Activated CD4-positive, CD25-positive, alpha-beta regulatory T cell treated with anti-CD3 and anti-CD28 coated beads, Interleukin-2, amount 50 U/mL, for 72 hours (primary cell): Measurements from ENCODE around the gene PRMT7.
A peak's percentile ranks its signal among the peaks of the same experiment; 100 is the strongest.

Experiments used
- DNase-seq: peaks from one replicate; pipeline ENCODE4 v3.0.0; 2021

PRMT7 gene

DNA sequence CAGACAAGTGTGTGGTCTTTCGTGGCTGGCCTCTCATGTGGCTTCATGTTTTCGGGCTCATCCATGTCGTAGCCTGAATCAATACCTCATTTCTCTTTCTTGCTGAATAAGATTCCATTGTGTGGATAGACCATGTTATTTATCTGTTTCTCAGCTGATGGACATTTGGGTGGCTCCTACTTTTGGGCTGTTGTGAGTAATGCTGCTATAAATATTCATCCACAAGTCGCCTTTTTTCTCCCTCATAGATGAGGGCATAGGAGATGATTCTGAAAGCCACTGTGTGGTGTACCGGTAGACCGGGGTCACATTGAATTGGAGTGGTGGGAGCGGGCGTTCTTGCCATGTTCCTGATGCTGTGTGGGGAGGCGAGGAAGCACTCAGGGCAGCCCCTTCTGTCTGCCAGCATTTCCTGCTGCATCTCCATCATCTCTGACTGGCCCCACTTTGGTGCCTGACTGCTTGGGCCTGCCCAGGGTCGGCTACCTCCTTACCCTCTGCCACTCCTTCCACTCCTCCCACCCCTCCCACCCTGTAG is 40.1 kb downstream of the PRMT7 start:
- DNase-seq, result no peak

DNA sequence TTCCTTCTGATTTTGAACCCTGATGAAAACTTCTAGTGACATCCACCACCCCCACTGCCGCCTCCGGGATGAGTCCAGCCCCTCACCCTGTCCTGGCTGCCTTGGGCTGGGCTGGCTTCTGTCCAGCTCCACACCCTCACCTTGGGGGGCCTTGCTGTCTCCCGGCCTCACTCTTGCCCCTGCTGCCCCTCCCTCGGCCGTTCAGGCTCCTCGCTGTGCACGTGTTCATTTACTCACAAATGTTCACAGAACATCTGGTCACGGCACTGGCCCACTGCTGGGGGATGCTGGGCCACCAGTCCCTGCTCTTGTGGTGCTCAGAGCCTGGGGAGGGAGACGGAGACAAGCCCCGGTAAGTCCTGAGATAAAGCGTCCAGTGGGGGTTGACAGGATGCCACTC is 40.6 kb downstream of the PRMT7 start:
- no peak for DNase-seq

DNA sequence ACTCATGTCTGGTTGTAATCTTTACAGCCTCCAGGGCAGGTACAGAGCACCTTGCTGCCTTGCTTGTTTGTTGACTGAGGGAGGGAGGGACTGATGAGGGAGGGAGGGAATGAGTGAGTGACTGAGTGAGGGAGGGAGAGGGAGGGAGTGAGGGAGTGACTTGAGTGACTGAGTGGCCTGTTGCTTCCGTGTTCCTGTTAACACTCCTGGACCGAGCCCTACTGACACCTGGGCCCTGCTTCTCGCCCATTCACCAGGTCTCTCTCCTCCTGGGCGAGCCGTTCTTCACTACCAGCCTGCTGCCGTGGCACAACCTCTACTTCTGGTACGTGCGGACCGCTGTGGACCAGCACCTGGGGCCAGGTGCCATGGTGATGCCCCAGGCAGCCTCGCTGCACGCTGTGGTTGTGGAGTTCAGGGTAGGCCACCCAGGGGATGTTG is 41.2 kb downstream of the PRMT7 start:
- no peak for DNase-seq

DNA sequence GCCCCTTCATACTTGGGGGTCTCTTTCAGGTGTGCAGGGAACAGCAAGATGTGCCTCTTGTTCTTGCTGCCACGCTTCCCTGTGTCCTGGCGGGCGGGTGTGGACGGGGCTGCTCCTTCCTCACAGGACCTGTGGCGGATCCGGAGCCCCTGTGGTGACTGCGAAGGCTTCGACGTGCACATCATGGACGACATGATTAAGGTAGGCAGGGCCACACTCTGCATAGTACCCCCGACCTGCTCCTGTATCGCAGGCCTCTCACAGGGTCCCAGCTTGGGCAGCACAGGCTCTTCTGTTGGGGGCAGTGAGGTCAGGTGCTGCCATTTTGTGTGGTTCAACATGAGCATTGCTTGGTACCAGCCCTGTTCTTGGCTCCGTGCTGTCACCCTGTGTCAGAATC is 42.5 kb downstream of the PRMT7 start:
- DNase-seq, result no peak

DNA sequence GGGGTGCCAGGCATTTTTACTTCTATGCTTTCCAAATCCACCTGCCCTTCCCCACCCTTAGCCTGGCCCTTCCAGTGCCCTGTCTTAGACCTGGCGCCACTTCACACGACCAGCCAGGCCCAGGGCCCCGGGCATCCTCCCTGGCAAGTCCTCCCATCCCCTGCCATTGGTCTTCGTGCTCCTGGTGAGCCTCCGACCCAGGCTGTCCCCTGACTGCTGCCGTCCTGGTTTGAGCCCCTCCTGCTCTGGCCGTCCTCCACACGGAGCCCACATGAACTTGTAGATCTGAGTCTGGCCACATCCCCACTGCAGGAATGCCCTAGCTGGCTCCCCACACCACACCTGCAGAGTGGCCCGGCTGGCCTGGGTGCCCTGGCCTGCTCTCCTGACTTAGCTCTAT is 44.0 kb downstream of the PRMT7 start:
- no peak for DNase-seq

DNA sequence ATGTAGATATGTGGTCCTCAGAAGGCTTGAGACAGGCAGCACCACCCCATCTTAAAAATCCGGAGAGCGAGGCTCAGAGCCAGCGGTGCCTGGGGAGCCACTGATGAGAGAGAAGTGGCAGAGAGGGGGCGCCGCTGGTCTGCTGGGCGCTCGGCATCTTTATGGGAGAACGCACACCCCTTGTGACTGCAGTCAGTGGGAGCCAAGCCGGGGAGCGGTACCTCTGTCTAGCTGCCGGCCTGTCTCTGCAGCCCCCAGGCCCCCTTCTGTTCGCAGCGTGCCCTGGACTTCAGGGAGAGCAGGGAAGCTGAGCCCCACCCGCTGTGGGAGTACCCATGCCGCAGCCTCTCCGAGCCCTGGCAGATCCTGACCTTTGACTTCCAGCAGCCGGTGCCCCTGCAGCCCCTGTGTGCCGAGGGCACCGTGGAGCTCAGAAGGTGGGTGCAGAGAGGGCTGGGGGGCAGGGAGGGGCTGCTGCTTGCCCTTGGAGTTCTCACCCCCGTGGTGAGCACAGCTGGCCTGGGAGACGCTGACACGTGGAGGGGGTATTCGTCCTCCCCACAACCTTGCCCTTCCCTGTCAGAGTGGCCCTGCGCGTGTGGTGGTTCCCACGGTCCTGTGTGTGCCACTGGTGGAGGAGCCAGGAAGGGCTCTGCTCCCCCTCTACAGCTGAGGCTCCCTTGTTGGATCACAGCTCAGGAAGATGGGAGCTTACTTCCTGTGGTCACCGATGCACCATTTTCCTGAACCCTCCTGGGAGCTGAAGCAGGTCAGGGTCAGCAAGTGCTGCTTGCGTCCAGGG is 44.8 kb downstream of the PRMT7 start:
- DNase-seq, result no peak

DNA sequence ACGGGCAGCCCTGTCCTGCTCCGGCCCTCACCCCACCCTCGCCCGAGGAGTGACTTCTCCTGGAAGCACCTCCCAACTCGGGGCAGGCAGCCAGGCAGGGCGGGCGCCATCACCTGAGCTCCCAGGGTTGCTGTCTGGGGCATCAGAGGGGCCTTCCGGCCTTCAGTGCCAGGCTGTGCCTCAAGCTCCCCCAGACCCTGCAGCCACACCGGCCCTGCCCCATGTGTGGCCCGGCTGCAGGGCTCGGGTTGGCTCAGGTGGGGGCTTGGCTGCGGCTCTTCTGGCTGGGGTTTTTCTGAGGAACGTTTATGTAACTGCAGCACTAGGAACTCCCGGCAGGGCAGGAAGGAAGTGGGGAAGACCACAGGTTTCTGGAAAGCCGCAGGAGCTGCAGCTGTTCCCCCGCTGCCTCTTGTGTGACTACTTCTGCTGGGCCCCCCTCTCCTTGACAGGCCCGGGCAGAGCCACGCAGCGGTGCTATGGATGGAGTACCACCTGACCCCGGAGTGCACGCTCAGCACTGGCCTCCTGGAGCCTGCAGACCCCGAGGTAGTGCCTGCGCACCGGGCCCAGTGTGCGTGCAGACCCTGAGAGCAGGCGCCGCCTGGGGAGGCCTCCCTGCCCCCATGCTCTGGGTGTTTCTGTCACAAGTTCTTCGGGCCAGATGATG is 45.6 kb downstream of the PRMT7 start:
- peak; percentile 56 for DNase-seq

DNA sequence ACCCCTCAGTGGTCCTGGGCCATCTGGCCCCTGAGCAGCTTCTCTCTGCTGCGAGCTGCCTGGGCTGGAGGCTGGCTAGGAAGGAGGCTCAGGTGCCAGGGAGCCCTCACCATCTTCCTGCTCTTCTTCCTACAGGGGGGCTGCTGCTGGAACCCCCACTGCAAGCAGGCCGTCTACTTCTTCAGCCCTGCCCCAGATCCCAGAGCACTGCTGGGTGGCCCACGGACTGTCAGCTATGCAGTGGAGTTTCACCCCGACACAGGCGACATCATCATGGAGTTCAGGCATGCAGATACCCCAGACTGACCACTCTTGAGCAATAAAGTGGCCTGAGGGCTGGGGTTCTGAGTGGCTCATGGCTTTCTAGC is 46.1 kb downstream of the PRMT7 start:
- DNase-seq, result no peak

DNA sequence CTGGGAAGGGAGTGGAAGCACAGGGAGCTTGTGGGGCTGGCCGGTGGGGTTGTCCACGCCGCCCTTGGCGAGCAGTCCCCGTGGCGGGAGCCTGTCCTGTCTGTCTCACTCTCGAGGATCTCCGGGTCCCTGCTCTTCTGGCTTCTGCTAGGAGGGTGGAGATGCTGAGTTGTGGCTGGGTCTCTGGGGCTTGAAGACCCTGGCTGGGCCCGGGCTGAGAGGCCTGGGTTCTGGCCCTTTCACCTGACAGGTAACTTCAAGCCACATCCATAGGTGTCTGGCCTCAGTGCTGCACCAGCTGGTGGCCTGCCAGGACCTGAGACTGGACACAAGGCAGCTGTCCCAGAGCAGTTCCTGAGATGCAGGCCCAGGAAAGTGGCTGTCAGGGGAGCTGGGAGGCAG is 46.7 kb downstream of the PRMT7 start:
- no peak for DNase-seq

DNA sequence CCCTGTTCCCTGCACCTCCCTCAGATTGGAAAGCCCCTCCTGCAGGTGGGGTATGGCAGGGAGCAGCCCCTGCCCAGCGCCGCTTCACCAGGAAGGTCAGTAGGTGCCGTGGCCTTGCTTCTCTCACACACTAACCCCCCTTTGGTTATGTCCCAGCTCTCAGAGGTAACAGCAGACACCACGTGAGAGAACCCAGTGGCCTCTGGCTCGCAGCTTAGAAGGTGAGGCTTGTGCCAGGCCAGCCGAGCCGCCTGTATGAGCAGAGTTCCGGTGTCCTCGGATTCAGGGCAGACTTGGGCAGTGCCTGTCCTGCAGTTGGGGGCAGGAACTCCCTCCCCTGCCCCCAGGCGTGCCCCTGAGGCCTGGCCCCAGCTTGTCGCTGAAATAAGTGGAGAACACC is 47.1 kb downstream of the PRMT7 start:
- no peak for DNase-seq

DNA sequence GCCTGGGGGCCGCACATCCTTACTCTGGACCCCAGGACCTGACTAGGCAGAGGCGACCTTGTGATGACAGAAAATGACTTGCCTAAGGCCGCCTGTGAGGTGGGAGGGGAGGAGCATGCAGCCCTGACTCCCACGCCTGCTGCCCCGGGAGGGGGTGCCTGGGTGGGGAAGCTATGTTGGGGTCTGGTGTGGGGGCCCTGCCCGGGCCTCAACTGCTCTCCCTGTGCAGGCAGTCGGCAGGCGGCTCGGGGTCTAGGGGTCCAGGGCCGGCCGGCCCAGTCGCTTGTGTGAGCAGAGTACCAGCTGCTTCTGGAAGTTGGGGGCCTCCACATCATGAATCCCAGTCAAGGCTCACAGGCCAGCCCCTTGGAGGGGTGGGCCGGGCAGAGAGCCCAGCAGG is 48.1 kb downstream of the PRMT7 start:
- no peak for DNase-seq

DNA sequence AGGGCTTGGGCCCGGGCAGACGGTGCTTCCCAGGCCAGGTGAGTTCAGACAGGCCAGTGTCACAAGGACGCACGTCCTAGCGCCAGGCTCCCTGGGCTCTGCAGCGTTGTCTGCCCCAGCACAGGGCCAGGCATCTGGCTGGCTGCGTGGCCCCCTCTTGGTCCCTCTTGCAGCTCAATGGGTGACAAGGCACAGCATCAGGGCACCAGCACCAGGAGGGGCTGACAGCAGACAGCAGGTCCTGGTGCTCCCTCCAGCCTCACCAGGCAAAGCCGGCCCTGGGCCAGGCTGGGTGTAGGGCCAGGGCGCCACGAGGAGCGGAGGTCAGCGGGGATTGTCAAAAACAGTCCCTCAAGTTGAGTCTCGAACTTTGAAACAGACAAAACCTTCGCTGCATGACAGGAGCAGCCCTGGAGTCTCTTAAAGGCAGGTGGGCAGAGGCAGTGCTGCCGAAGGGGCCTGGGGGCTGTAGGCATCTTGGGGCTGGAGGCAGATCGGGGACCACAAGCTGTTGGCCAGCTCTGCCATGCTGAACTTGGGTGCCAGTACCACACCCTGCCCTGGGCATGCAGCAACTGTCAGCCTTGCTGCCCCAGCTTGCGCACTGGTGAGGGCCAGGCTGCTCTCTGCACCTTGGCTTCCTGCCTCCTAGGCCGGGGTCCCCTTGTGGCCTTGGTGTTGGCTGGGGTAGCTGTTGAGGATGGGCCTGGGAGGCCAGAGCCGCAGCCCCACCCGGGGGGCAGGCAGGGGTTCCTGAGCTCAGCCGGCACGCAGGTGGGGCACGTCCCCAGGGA is 48.8 kb downstream of the PRMT7 start:
- no peak for DNase-seq

DNA sequence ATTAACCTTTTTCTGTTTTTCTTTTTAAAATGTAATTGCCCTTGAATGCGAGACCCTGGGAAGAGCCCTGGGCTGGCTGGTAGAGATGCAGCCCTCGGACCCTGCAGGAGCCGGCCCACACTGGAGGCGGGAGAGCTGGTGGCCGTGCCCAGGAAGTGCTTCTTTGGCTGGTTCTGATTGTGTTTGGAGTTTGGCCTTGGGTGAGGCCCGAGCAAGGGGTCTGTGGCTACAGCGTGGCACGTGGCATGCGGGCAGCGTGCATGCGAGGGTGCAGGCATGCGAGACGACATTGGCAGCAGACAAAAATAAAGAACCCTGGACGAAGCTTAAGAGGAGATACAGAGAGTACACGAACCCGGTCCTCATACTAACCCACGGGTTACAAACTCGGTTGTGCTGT is 49.7 kb downstream of the PRMT7 start:
- no peak for DNase-seq

DNA sequence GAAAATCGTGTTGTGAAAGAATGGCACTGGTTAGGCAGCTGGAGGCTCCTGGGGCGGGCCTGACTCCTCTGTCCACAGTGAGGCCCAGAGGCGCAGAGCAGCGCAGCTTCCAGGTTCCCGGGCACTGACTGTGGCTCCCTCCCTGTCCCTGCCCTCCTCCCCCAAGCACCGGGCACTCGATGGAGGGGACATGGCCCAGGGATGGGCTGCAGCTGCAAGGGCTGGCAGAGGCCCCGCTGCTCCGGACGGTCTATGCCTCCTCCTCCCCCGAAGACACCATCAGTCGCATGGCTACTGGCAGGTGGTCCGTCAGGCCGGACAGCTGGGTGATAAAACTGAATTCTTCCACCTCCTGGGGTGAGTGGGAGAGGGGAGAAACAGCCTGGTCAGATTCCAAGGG is 50.1 kb downstream of the PRMT7 start:
- no peak for DNase-seq

DNA sequence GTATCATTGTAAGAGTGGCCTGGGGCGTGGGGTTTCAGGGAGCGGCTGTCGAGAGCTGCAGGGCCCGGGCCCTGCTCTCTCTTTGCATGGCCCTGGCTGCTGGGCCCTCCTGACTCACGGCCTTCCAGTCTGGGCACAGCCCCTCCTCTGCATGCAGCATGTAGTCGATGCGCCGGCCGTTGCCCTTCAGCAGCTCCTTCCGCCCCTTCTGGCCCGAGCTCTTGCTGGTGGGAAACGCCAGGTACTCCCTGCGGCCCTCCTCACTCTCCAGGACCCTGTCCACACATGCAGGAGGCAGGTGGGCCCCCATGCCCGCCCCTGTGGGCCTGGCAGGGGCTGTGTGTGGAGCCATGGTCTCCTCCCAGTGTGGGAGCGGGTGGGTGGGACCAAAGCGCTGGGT is 50.7 kb downstream of the PRMT7 start:
- no peak for DNase-seq

DNA sequence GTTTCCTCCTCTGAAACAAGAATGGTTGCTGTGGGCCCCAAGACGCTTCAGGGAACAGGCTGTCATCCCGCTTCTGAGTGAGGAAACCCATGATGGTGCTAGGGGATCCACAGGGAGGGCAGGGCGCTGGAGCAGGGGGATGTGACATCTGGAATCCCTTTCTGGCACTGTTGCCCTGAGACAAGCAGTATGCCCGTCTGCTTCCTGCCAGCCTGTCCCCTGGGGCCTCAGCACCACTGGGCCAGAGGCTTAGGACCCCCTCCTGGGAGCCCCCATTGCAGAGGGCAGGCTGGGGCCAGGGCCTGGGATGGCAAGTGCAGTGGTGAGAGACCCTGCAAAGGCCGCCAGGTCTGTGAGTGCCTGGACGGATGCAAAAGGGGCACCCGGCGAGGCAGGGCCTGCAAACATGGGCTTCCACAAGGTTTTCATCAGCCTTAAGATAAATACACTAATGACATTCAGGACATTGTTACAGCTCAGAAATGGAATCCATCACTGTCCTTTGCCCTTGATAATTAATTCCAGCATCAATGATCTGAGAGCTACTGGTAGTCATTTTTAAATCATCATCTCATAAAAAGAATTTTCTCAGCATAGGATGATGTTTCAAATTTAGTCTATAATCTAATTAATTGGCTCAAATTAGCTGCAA is 51.6 kb downstream of the PRMT7 start:
- no peak for DNase-seq

DNA sequence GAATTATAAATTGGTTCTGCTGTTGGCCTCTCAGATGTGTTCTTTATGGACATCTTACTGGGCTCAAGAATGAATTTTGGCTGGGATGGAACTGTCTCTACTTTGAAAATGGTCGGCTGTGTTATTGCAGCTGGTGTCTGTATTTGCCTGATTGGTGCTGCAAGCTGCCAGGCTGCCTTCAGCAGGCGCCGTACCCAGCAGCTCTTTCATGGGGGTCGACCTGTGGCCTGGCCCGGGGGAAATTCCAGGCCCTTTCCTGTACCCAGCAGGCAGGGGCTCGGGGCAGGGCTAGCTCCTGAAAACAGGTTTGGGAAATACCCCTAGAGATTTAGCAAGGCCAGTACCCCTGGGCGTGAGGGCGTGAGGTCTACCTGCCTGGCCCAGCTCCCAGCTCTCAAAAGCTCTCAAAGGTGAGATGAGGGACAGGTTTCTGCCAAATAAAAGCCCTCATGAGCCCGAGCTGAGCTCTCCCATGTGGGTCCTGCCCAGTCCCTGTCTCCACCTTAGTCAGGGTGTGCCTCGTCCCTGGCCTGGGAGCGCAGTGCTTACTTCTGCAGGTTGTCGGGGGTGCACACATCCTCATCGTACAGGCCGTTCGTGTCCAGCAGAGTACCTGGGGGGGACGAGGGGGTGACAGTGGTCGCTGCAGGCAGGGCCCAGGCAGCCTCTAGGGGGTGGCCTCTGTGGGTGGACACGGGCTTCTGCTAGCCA is 52.3 kb downstream of the PRMT7 start:
- DNase-seq, result no peak

DNA sequence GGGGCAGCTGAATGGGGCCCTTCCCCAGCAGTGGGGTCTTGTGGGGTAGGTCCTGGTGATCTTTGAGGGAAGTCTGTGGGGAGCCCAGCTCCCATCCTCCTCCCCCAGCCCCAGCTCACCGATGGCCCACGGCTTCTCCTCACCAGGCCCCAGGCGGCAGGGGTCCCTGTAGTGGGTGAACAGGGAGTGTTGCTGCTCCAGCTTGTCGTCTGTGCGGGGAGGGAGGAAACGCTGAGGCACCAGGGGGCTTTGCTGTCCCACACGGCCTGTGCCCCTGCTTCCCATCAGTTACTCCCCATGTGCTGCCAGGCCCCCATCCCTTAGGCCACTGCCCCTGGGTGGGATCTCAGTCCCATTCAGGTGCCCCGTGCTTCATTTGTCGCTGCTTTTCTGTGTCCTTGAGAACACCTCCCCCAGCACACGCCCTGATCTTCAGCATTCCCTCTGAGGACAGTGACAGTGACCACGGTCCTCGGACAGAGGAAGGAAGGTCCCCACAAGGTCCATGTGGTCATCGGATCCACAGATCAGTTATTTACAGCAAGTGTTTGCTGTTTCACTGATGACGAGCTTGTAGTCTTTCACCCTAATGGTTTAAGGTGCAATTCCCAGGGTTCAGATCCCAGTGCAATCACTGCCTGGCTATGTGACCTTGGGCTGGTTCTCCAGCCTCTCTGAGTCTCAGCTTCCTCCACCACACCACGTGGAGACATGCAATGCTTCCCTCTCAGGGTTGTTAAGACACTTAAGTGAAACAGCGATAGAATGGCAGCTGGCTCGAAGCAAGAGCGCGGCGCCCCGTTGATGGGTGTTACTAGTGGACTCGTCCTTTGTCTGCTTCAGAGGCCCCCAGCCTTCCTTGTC is 53.1 kb downstream of the PRMT7 start:
- DNase-seq, result no peak

DNA sequence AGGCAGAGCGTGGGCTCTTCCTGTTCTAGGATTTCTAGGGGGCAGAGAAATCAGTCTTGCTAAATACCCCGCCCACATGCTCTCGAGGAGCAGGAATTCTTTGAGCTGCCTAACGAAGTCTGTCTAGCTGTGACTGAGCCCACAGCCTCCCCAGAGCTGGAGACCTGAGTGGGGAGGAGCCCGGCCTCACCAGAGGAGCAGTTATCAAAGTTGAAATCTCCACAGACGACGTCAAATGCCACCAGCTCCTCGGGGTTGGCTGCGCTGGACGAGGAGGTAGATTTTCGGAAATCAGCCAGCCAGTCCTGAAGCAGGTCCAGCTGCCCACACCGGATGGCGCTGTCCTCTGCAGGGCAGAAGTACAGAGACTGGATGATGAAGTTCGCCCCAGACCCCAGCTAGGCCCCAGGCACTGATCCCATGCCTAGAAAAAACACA is 53.8 kb downstream of the PRMT7 start:
- no peak for DNase-seq

DNA sequence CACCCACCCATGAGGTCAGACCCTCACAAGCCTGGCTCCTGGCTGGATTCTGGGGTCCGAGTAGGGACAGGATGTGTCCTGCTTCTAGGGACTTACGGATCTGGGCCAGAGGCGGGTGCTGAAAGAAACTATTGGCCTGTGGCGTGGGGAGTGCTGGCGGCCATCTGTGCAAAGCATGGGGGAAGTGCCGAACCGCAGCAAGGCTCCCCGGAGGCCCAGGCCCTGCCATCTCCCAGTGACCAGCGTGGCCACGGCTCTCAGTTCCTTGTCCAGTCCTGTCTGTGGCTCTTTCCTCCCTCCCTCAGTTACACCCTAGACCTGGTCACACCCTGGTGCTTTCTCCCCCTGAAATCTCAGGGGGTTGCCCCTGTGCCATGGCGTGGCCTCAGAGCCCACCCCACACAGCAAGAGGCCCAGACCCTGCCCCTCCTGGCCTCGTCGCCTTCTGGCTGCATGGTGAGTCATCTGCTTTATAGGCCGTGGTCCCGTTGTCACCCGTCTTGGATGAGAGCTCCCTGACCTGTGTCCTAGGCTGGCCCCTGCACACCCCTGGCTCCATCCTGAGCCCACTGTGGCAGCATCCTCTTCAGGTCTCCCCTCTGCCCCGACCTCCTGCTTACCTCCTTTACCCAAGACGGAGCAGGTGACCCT is 54.5 kb downstream of the PRMT7 start:
- no peak for DNase-seq

DNA sequence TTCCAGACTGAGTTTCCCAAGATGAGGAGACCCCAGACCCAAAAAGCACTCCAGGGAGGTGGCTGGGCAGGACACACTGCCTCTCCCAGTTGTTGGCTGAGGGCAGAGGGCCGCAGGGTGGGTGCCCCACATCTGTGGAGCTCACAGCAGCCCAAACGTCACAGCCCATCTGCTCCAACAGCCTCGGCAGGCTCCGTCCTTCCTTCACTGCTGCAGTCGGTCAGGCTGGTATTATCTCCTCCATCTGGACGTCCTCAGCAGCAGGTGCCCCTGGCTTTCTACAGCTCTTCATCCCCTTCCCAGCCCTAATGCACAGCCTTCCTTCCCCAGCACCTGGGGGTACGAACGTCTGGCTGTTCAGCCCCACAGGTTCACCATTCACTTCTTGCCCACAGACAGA is 55.2 kb downstream of the PRMT7 start:
- DNase-seq, result no peak
